GM21619 (cell line): ENCODE data around the gene CFAP410.
"Not testable (repeated sequence)": the region's sequence is repeated elsewhere in the genome, so short reads cannot be mapped to it uniquely, and the experiment has no call there.

Experiments used
- ATAC-seq: cut with Tn5 transposase; IDR thresholded peaks from one replicate; pipeline ENCODE4 v1.9.1; 2021; ENCODE audit not compliant: unreplicated experiment

CFAP410 gene

DNA sequence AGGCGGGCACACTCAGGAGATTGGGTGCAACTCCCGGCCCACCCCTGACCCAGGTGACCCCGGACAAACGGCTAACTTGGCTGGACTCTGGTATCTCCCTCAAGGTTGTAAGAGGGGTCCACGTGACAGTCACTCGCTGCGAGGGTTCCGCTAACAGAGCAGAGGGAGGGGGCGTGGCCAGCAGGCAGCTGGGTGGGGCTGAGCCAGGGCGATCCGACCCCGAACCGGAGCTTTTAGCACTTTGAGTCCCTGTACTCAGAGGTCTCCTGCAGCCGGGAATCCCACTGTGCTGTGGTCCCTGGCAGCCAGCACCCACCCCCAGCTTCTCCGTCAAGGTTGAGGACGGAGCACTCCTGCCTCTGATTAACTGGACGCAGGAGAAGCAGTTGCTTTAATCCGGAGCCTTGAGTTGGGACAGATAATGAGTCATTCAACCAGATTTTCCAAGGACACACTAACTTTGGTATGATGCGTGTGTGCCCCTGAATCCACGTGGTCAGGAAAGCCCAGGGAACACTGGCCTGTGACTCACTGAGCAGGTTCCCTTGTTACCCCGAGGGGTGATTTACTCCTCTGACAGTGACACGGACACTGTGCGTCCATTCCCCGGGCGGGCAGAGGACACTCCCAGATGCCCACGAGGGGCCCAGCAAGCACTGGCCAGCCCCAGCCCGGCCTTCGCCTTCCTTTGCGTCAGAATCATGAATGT is 31.0 kb upstream of the CFAP410 start:
- no peak for ATAC-seq

DNA sequence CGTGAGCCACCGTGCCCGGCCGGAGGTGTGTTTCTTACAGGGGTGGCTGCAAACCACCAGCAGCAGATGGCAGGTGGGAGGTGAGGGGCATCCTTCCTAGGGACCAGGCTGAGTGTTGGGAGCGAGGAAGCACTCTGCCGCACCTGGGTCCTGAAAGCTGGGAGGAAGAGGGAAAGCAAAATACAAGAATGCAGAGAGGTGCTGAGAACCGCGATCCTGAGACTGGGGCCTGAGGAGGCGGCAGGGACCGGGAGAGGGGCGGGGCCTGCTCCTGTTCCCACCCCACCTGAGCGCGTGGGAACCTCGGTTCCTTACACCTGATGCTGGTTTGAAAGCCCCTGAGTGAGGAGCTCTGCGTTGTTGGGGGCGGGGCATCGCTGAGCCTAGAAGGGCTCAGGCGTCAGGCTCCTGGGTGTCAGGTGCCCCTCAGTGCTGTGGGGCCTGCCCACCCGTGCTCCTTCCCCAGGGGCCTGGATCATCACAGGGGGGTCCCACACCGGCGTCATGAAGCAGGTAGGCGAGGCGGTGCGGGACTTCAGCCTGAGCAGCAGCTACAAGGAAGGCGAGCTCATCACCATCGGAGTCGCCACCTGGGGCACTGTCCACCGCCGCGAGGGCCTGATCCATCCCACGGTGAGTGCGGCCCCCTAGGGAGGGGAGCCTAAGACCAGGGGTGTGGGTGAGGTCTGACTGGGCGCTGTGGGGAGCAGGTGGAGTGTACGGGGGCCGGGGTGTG is 29.7 kb upstream of the CFAP410 start:
- ATAC-seq, result no peak

DNA sequence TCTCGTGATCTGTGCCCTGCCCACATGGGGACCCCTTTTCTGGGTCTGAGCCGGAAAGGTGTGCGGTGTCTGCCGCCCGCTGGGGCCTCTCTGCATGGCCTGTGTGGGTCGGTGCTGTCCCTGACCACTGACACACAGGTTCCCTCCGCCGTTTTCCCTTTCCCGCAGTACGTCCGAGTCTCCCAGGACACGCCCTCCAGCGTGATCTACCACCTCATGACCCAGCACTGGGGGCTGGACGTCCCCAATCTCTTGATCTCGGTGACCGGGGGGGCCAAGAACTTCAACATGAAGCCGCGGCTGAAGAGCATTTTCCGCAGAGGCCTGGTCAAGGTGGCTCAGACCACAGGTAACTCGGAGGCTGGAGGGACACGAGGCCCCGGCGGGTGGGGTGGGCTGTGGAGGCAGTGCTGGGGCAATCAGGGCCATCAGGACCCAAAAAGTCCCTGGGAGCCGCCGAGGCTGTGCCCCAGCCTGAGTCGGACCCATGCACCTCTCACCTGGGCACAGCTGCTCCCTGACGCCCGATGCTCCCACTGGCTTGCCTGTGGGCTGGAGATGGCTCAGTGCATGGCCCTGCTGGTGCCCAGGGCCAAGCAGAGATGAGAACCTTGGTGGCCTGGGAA is 27.5 kb upstream of the CFAP410 start:
- ATAC-seq, result no peak

DNA sequence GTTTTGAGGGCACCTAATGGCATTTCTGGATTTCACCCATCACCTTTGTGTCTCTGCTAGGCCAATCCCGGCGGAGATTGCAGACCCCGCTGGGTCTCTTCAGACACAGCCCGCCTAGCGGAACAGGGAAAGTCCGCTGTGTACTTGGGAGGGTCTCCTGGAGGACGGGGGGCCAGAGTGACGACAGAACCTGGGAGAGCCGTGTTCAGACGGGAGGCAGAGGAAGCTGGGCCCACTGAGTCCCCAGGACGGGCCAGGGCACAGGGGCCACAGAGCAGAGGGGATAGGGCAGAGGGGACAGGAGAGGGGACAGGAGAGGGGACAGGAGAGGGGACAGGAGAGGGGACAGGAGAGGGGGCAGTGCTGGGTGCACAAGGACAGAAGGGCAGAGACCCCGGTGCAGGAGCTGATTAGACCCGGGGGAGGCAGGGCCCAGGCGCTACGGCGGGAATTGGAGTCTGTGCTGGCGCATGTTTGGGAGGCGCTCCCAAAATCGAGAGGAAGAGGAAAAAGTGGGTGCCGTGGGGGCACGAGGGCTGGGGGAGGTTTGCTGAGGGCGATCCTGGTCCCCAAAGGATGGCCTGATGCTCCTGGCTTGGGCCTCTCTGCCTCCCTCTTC is 26.9 kb upstream of the CFAP410 start:
- no peak for ATAC-seq

DNA sequence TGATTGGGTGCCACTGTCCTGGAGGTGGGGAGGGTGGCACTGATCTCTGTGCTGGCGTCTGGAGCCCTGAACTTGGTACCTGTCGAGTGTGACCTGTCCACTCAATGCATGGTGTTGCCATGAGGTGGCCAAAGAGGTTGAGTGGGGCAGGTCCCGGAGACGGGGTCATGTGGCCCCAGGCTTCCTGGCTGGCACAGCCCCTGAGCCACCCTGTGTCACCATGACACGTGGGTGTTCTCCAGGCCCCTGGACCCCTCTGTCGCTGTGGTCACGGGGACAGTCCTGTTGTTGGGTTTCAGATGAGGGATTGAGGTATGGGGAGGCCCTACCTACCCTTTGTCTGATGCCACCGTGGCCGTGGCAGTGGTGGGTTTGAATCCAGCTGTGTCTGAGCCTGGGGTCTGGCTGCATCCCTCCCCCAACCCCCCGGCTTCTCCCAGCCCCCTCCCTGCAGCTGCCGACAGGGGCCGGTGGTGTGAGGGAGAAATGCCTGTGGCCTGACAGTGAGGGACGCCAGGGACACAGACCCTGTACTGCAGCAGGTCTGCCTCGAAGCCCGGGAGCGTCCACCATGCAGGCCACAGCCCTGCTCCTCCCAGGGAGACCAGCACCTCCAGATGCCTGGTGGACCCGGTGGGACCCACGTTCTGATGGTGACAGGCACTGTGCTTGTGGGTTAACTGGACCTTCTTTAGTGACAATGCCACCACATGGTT is 26.2 kb upstream of the CFAP410 start:
- ATAC-seq, result no peak

DNA sequence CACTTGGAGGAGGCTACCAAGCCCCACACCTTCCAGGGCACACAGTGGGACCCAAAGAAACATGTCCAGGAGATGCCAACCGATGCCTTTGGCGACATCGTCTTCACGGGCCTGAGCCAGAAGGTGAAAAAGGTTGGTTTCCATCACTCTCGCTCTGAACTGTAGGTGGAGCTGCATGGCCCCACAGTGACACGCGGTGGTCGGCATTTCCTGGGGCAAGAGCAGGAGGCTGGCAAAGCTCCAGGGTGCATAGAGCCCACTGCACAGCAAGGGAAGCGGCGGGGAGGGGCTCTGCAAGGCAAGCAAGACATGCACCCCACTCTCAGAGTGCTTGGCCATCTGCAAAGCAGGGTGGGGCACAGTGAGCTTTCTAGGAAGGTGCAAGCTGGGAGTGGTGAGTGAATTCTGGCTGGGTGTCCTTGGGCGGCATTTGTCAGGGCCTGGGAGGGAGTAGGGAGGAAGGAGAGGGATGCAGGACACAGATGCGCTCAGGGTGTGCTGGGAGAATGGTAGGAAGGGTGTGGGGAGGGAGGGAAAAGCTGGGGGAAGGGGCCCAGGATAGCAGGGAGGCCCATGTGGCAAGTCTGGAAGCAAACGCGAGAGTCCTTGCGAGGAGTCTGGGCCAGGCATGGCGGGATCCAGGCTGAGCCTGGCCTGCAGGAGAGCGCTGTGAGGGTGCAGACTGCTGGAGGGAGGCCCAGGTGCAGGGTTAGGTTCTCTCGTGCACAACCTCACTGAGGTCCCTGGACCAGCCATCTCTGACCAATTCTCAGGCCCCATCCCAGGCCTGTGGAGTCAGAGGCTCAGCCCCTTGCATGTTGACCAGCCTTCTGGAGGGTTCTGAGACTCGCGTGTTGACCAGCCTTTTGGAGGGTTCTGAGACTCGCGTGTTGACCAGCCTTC is 25.2 kb upstream of the CFAP410 start:
- no peak for ATAC-seq

DNA sequence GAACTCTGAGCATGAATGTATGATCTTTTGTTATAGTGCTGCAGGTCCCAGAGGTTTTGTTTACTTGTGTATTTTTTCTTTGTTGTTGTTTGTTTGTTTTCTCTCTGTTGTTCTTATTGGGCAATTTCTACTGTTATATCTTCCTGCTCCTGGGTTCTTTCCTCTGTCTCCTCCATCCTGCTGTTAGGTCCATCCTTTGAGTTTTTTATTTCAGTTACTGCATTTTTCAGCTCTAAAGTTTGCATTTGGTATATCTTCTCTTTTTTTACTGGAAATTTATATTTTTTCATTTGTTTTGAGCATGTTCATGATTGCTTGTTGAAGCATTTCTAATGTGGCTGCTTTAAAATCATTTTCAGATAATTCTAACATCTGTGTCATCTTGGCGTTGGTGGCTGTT is 24.1 kb upstream of the CFAP410 start:
- ATAC-seq, result no peak

DNA sequence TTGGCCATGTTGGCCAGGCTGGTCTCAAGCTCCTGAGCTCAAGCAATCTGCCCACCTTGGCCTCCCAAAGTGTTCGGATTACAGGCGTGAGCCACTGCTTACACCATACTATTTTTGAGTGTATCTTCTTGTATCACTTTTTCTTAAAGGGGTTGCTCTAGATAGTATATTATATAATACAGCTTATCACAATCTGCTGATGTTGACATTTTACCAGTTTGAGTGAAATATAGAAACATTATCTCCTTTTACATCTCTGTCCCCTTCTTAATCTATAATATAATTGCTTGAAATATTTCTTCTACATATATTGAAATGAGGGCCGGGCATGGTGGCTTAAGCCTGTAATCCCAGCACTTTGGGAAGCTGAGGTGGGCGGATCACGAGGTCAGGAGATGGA is 22.7 kb upstream of the CFAP410 start:
- not testable (repeated sequence) for ATAC-seq

DNA sequence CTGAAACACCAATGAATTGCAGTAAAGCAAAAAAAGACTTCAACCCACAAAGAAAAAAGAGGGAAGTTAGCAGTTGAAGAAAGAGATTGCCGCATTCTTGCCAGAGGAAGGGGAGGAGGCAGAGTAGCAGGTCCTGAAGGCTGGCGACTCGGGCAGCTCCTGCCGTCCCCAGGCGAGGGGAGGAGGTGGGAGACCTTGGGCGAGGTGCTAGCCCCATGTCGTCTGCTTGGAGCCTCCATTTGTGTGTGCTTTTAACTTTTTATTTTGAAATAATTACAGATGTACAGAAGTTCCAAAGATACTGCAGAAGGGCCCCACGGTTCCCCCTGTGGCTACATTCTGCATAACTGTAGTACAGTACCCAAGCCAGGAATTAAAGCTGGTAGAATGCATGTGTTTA is 21.0 kb upstream of the CFAP410 start:
- ATAC-seq, result no peak

DNA sequence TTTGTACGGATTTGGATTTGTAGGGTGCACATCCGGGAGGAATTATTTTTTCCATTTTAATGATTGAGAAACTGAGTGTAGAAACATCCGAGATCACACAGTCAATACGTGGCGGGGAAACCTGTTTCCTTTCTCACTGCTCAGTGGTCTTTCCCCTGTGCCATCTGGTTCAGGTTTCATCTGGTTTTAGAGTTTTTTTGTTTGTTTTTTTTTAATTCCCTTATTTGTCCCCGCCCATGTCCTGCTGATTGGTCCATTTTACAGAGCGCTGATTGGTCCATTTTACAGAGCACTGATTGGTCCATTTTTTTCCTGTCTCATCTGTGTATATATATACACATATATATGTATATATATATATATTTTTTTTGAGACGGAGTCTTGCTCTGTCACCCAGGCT is 20.2 kb upstream of the CFAP410 start:
- no peak for ATAC-seq

DNA sequence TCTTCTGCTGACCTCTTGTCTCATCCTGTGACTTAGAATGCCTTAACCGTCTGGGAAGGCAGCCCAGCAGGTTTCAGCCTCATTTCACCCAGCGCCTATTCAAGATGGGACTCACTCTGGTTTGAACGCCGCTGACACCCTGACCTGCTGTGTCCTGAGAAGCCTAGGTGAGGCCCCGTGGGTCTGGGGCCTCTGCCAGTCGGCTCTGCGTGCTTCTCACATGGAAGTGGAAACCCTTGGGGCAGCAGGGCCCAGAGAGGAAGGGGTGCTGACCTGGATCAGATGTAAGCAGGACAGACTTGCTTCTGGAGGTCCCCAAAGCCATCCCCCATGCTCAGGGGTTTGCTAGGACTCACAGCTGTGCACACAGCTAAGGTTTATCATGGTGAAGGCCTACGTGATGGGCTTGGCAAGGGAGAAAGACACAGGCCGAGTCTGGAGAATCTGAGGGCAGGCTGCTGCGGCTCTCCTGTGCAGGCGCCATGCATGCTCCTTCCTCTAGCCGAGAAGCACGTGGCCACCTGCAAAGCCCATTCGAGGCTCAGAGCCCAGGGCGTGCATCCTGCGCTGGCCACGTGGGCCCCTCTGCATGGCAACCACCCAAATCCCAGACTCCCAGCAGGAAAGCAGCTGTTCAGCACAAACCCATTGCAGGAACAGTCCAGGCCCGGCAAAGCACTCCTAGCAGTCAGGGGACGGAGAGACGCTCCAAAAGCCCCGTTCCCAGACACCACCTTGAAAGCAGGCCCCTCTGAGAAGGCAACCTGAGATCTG is 18.1 kb upstream of the CFAP410 start:
- no peak for ATAC-seq

DNA sequence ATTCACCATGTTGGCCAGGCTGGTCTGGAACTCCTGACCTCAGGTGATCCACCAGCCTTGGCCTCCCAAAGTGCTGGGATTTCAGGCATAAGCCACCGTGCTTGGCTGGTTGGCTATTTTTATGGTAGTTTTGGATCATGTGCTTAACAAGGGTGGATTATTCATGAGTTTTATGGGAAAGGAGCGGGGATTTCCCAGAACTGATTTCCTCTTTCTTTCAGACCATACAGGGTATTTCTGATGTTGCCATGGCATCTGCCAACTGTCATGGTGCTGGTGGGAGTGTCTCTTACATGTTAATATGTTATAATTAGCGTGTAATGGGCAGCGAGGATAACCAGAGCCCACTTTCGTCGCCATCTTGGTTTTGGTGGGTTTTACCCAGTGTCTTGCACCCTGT is 17.4 kb upstream of the CFAP410 start:
- no peak for ATAC-seq

DNA sequence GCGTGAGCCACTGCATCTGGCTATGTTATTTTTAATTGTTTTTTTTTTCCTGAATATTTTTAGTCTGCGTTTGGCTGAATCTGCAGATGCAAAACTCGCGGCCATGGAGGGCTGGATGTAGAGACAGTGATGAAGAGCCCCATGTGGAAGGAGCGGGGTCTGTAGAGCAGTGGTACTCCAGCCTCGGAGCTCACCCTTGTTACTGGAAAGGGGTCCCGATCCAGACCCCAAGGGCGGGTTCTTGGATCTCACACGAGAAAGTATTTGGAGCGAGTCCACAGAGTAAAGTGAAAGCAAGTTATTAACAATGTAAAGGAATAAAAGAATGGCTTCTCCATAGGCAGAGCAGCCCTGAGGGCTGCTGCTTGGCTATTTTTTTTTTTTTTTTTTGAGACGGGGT is 17.0 kb upstream of the CFAP410 start:
- ATAC-seq, result no peak

DNA sequence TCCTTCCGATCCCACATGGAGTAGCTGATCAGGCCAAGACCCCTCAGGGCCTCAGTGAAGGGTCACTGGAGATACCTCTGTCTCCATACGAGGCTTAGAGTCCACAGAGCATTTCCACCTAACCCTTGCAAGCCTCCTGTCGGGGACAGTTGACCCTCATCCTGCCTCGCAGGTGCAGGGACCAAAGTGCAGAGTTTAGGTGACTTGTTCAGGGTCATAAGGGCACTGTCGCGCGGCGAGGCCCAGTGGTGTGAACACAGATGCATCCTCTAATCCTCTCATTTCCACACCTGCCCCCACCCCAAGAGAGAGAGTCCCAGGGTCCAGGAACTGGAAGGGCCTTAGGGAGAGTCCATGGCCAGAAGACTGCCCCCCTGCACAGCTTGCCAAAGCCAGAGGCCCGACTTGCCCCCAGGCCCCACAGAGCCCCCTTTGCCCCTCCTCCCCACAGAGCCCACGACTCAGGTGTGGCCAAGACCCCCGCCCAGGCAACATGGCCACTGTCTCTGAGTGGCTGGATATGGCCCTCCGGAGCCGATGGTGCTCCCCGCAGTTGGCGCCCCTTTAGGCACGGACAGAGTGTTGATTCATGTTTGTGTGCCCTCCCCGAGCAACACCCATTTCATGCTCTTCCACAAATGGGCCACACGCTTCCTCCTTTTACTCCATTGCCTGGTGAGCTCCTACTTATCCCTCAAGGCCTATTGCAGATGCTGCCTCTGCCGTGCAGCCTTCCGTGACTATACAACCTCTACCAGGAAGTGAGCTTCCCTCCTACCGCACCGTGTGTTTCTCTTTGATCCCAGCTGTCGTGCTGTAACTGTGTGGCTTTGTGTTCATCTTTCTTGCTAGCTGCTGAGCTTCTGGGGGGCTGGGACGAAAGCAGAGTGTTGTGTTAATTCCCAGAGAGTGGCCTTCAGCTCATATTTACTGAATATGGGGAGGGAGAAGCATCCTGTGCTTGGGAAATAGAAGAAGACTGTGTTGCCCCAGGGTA is 15.9 kb upstream of the CFAP410 start:
- ATAC-seq, result no peak

DNA sequence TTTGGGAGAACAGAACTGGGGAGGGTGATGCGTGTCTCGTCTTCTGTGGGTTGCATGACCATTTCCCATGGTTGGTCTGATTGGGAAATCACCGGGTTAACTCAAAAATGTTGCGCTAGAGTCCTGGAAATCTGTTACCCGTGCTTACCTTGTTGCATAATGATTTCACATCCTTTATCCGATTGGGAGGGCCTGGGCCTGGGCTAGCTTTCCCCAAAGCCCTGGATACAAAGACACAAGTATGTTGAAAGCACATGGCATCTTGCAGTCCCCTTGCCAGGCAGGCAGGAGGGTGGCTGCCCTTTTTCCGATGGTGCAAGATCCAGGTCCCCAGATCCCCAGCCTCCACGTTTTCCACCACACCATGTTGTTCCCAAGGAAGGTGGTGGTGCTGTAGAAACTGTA is 14.8 kb upstream of the CFAP410 start:
- ATAC-seq, result no peak

DNA sequence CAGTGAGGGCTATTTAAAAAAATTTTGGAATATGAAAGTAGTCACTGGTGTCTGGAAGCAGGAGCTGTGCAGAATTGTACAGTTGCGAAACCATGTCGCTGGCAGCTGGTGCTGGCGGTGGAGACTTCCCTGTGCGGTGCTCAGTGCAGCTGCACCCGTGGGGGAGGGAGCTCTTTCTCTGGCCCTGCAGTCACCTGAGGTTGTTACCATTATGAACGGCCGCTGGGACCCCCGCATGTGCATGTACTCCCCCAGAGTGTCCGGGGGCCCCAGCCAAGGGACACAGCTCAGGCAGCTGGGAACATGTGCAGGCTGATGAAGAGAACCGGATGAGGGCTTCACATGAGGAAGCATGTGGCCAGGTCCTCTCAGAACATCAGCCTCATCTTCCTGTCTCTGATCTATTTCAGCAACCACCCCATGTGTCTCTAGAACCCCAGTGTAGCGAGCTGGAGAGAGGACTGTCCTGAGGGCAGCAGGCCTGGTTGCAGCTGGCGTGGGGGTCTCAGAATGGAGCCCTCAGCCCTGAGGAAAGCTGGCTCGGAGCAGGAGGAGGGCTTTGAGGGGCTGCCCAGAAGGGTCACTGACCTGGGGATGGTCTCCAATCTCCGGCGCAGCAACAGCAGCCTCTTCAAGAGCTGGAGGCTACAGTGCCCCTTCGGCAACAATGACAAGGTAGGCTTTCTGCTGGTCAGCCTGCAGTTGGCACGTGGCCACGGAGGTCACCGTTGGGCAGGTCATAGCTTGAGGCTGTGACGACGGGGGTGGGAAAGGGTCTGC is 14.2 kb upstream of the CFAP410 start, which contains the start of gene TRPM2:
TSS of gene TRPM2 (plus strand) at position 431 of the 780 bp plus-strand sequence. CDS start at position 511, 80 bp downstream.
- ATAC-seq, result no peak

DNA sequence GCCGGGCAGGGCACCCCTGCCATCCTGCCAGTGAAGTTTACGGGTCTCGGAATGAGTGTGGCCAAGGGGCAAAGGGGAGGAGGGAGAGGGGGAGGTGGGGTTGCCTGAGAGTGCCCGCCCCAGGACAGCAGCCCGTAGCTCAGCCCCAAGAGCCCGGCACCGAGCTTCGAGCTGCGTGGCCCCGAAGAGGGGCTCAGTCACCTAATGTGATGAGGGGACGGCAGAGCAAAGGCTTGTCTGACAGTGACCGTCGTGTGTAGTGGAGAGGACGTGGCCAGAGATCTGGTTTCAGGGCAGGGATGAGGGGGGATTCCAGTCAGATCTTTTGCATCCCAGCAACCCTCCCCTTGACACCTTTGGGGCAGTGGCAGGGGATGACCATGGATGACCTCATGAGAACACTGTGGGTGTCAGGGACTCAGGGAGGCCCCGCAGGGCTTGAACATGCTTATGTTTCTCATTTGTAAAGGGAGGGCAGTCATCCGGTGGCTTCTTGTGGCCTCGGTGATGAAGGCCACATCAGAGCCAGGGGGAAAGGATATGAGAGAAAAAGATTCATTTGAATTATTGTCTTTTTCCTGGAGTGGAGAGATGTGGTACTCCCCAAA is 13.2 kb upstream of the CFAP410 start:
- ATAC-seq, result no peak
